H1 (cell line): Measurements from ENCODE around the gene MPC1. TPM values are rescaled to one million over a fixed set of nuclear protein-coding genes. Genes with fewer than 3 reads are reported as not detected.

Experiments used
- RBBP5 ChIP-seq: IDR thresholded peaks from 2 replicates; pipeline ENCODE4 v1.7.1; 2012; ENCODE audit warnings: low read depth, mild to moderate bottlenecking, inconsistent platforms, low read length, moderate library complexity, borderline replicate concordance
- polyA plus RNA-seq, 7 experiments: library from polyadenylated mRNA; depleted of rRNA in 3 of 7; stranded (reverse) in 5 of 7; unstranded in 2 of 7; fragments of >200 nt in 5 of 7; fragments of 200-250 nt in 2 of 7; gene quantifications; 1 replicate in 5 of 7; 2 replicates in 1 of 7; 4 replicates in 1 of 7; pipeline versions ENCODE4 v1.2.1 to v1.2.3, GENCODE V29; 2011 to 2013; ENCODE audit warnings: missing spikeins in 2 of 7, mixed read lengths in 2 of 7
- total RNA-seq: library from RNA; stranded (reverse); fragmentation: NEBNext Ultra II Directional; extraction: Animal tissue kit (Norgen Biotek cat#: 25700); gene quantifications from 2 replicates; pipeline ENCODE4 v1.2.1, GENCODE V29; 2021

MPC1 gene
- total and polyA plus RNA-seq, 2 of the 8 experiments (the other 6 are each of a cell fraction or from before 2014, with no cell fraction given) = 10.2 to 12.6 TPM

GRCh38 chr6:166405386-166405785 lies 22.6 kb upstream of the MPC1 start (continued):
- TF ChIP-seq RBBP5 = no peak
